ENCODE results near the gene JTB. TPM values are rescaled to one million over a fixed set of nuclear protein-coding genes. Genes with fewer than 3 reads are reported as not detected.
A peak's percentile ranks its signal among the peaks of the same experiment; 100 is the strongest.
"Not testable (repeated sequence)": the region's sequence is repeated elsewhere in the genome, so short reads cannot be mapped to it uniquely, and the experiment has no call there.

Gene JTB
- total RNA-seq, 4 donors from 2014 or later: 144 to 225 (median 204) TPM

DNA sequence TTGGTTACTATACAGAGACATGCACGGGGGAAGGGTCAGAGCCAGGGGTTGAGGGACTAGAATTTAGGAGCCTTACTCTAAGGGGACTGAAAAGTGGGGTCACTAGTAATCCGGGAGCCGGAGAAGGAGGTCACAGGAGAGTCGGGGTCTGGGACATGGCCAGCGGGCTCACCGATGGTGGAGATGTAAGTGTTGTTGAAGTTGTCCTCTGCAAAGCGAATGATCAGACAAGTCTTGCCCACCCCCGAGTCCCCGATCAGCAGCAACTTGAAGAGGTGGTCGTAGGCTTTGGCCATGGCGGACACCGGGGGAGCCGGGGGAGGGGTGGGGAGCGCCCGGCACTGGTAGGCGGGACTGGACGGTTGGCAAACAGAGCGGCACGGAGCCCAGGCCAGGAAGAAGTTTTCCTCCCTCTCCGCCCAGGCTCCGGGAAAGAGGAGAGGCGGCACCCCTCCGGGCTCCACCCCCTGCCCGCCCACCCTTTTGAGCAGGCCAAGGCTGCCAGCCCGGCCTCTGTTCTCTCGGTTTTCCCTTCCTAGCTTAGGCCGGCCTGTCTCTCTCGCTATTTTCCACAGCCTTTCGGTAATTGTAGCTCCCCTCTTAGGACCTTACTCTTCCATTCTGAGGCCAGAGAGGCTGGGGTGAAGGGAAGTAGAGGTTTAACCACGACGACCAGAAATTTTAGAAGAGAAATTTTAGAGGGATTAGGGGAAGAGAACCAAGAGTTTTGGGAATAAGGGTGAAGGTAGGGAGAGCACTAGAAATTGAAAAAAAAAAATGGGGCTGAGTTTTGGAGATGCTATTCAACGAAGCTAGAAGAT lies 8.7 kb upstream of the JTB start, which contains the start of gene RAB13:
RAB13 (minus strand) TSS at position 399 of the 821 bp plus-strand sequence; CDS start at position 296, 103 bp downstream.
- peak in 2 of 4 donors; percentile 25 to 56 for TF ChIP-seq POLR2A (IDR thresholded peaks at IDR 0.05)
- TF ChIP-seq CTCF (IDR thresholded peaks at IDR 0.05): no peak
- DNase-seq: no peak
- no peaks in the 10 kb centered on the region for H3K27me3 ChIP-seq

GRCh38 chr1:153985341-153985912 lies 8.0 kb upstream of the JTB start:
- TF ChIP-seq CTCF (IDR thresholded peaks at IDR 0.05): no peak
- peak in 1 of 4 donors; percentile 23 for TF ChIP-seq POLR2A (IDR thresholded peaks at IDR 0.05)

More for the DNA sequence above, 8.7 kb upstream of the JTB start, which contains the start of gene RAB13:
- peak within 1 kb of the TSS; percentile 83 to 97 (median 86) for H3K27ac ChIP-seq
- intact Hi-C loops (cut with DNase I): loop anchor here (5.0 to 10.0 kb wide), 2 partner anchors 189 to 311 kb away; partner anchors contain the start of genes ILF2 and NPR1
- 2 to 9% methylated on average over 13 to 19 of the region's 32 CpGs for WGBS, 2 donors
- peaks cover 0 to 27% (median 7%) of the 10 kb centered on the region in 3 donors for H3K36me3 ChIP-seq
- no peaks in the 10 kb centered on the region for H3K9me3 ChIP-seq
- peak within 1 kb of the TSS; percentile 58 to 75 (median 68) for H3K4me3 ChIP-seq
- peaks cover 8 to 40% (median 23%) of the 10 kb centered on the region in 3 donors for H3K4me1 ChIP-seq

GRCh38 chr1:153984123-153984894 lies 6.8 kb upstream of the JTB start:
- WGBS, 2 donors: 67 to 68% methylated on average over 6 of the region's 6 CpGs
- Histone ChIP-seq H3K4me1 (peaks cover 4 to 33% (median 18%) of the 10 kb centered on the region in 3 donors), H3K27me3 (no peaks in the 10 kb centered on the region), H3K9me3 (no peaks in the 10 kb centered on the region), H3K27ac (peak overlapping the region in 3 of 4 donors; percentile 83 to 97 (median 89)), H3K4me3 (peak overlapping the region in 3 of 4 donors; percentile 64 to 75 (median 72)), H3K36me3 (peaks cover 0 to 40% (median 8%) of the 10 kb centered on the region in 3 donors)
- TF ChIP-seq CTCF (IDR thresholded peaks at IDR 0.05) (no peak), POLR2A (IDR thresholded peaks at IDR 0.05) (no peak)
- intact Hi-C loops (cut with DNase I): loop anchor here (10.0 kb wide), 1 partner anchor 310 kb away; the partner anchor contains the start of genes ILF2 and NPR1
- DNase-seq: no peak

More at GRCh38 chr1:153985341-153985912, 8.0 kb upstream of the JTB start:
- H3K4me3 ChIP-seq: peak overlapping the region; percentile 58 to 75 (median 68)
- H3K27ac ChIP-seq: peak overlapping the region; percentile 83 to 97 (median 86)
- DNase-seq: no peak
- intact Hi-C loops (cut with DNase I): loop anchor here (5.0 to 10.0 kb wide), 2 partner anchors 188 to 311 kb away; partner anchors contain the start of genes ILF2 and NPR1
- peaks cover 0 to 34% (median 8%) of the 10 kb centered on the region in 3 donors for H3K36me3 ChIP-seq
- peaks cover 8 to 39% (median 23%) of the 10 kb centered on the region in 3 donors for H3K4me1 ChIP-seq
- no peaks in the 10 kb centered on the region for H3K9me3 ChIP-seq
- 5 to 6% methylated on average over 7 of the region's 7 CpGs for WGBS, 2 donors
- H3K27me3 ChIP-seq: no peaks in the 10 kb centered on the region

GRCh38 chr1:153981735-153982134 lies 4.3 kb upstream of the JTB start:
- WGBS, 2 donors: 88 to 95% methylated on average over 2 of the region's 2 CpGs
- H3K9me3 ChIP-seq, DNase-seq, H3K4me3 ChIP-seq, H3K27me3 ChIP-seq: not testable (repeated sequence)
- Histone ChIP-seq H3K36me3 (peaks cover 0 to 47% (median 8%) of the 10 kb centered on the region in 3 donors), H3K4me1 (peaks cover 10 to 44% (median 16%) of the 10 kb centered on the region in 3 donors), H3K27ac (peak overlapping the region in 1 of 4 donors; percentile 3)
- intact Hi-C loops (cut with DNase I): loop anchor here (10.0 kb wide), 1 partner anchor 307 kb away; the partner anchor contains the start of genes ILF2 and NPR1

DNA sequence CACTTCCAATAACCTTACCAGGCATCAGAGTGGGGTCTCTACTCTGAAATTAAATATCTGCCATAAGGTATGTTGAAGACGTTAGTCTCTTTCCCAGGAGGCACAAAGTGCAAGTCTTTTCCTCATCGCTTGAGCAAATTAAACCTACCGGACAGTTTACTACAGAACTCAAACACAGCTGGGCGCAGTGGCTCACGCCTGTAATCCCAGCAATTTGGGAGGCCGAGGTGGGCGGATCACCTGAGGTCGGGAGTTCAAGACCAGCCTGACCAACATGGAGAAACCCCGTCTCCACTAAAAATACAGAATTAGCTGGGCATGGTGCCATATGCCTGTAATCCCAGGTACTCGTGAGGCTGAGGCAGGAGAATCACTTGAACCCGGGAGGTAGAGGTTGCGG lies 1.6 kb upstream of the JTB start:
- H3K36me3 ChIP-seq: peaks cover 8 to 70% (median 17%) of the 10 kb centered on the region in 3 donors
- not testable (repeated sequence) for H3K27me3 ChIP-seq

More for the DNA sequence above, 1.6 kb upstream of the JTB start:
- H3K9me3 ChIP-seq; DNase-seq; intact Hi-C loops (cut with DNase I); H3K4me3 ChIP-seq; H3K27ac ChIP-seq: not testable (repeated sequence)
- H3K4me1 ChIP-seq: peaks cover under 1 to 34% (median 19%) of the 10 kb centered on the region in 3 donors
- 84 to 96% methylated on average over 11 of the region's 12 CpGs for WGBS, 2 donors

All from esophagus squamous epithelium (tissue), 5 donors.